Osteoblast (primary cell): ENCODE measurements around the gene FREM2. TPM values are rescaled to one million over a fixed set of nuclear protein-coding genes. Genes with fewer than 3 reads are reported as not detected.

Experiments
- DNase-seq: peaks from one replicate; pipeline ENCODE4 v3.0.0; 2011; ENCODE audit warnings: low spot score, mixed read lengths; ENCODE audit not compliant: insufficient read length; ENCODE audit errors: missing footprints
- H2AFZ ChIP-seq: 2 replicates; pipeline ENCODE4 v1.6.0; 2011; ENCODE audit warnings: mild to moderate bottlenecking, low read length
- H3K27ac ChIP-seq: 2 replicates; pipeline ENCODE4 v1.5.1; 2011; ENCODE audit warnings: mild to moderate bottlenecking, low read depth, low read length, moderate library complexity
- H3K27me3 ChIP-seq: 2 replicates; pipeline ENCODE4 v1.6.0; 2012; ENCODE audit warnings: mild to moderate bottlenecking, control low read depth, inconsistent platforms, low read length, moderate library complexity; ENCODE audit not compliant: insufficient read depth
- H3K36me3 ChIP-seq: 2 replicates; pipeline ENCODE4 v1.5.1; 2011; ENCODE audit warnings: mild to moderate bottlenecking, low read length, control low read depth, moderate library complexity; ENCODE audit not compliant: insufficient read depth
- H3K4me1 ChIP-seq: 2 replicates; pipeline ENCODE4 v1.5.1; 2011; ENCODE audit warnings: mild to moderate bottlenecking, low read length, control low read depth, moderate library complexity; ENCODE audit not compliant: insufficient read depth
- H3K4me2 ChIP-seq: 2 replicates; pipeline ENCODE4 v1.6.0; 2011; ENCODE audit warnings: mild to moderate bottlenecking, low read length; ENCODE audit not compliant: insufficient read depth
- H3K4me3 ChIP-seq: fragments of 200-600 bp; sonication (generic); 3 replicates; pipeline ENCODE4 v1.5.1; 2012; ENCODE audit warnings: mild to moderate bottlenecking, low read length, inconsistent platforms; ENCODE audit not compliant: insufficient read depth
- H3K79me2 ChIP-seq: 2 replicates; pipeline ENCODE4 v1.6.0; 2012; ENCODE audit warnings: mild to moderate bottlenecking, low read length, control low read depth, inconsistent platforms; ENCODE audit not compliant: insufficient read depth
- H3K9me3 ChIP-seq: 2 replicates; pipeline ENCODE4 v1.5.1; 2011; ENCODE audit warnings: low read depth, low read length, control low read depth
- H4K20me1 ChIP-seq: 2 replicates; pipeline ENCODE4 v1.6.0; 2012; ENCODE audit warnings: mild to moderate bottlenecking, low read length, control low read depth; ENCODE audit not compliant: insufficient read depth
- total RNA-seq: library from RNA; depleted of rRNA; stranded (reverse); fragments of >200 nt; gene quantifications from 2 replicates; pipeline ENCODE4 v1.2.3, GENCODE V29; 2012
- TF ChIP-seq, protein P1 (sequence below): IDR thresholded peaks from 2 replicates; pipeline ENCODE4 v1.5.1; 2011; ENCODE audit warnings: mild to moderate bottlenecking, low read depth, low read length, moderate library complexity; ENCODE audit errors: extremely low read depth

Gene FREM2
- total RNA-seq, 1 donor: not detected

DNA sequence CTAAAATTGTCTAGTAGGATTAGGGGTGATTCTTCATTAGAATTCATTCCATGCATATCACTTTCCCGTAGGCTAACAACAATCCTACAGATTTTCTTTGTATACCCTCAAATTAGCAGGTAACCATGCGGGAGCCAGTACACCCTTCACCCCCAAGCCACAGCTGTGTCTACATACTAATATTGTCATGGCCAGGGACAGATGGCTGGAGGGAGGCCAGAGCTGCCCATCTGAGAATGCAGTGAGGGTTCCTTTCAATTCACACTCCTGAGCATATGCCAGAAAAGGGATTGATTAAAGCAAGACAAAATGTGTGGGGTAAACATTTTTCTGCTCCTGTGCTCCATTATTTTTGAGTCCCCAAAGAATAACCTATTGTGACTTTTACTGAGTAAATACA lies 68.9 kb downstream of the FREM2 start:
- Histone ChIP-seq H3K4me1 (no peaks in the 10 kb centered on the region), H4K20me1 (no peaks in the 10 kb centered on the region), H3K4me2 (no peak overlapping the region), H3K36me3 (no peaks in the 10 kb centered on the region), H3K9me3 (no peaks in the 10 kb centered on the region), H3K79me2 (no peaks in the 10 kb centered on the region), H3K27me3 (no peaks in the 10 kb centered on the region), H2AFZ (no peak overlapping the region), H3K4me3 (no peak overlapping the region), H3K27ac (no peak overlapping the region)
- TF ChIP-seq, protein P1, sequence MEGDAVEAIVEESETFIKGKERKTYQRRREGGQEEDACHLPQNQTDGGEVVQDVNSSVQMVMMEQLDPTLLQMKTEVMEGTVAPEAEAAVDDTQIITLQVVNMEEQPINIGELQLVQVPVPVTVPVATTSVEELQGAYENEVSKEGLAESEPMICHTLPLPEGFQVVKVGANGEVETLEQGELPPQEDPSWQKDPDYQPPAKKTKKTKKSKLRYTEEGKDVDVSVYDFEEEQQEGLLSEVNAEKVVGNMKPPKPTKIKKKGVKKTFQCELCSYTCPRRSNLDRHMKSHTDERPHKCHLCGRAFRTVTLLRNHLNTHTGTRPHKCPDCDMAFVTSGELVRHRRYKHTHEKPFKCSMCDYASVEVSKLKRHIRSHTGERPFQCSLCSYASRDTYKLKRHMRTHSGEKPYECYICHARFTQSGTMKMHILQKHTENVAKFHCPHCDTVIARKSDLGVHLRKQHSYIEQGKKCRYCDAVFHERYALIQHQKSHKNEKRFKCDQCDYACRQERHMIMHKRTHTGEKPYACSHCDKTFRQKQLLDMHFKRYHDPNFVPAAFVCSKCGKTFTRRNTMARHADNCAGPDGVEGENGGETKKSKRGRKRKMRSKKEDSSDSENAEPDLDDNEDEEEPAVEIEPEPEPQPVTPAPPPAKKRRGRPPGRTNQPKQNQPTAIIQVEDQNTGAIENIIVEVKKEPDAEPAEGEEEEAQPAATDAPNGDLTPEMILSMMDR: no peak
- no peak for DNase-seq

DNA sequence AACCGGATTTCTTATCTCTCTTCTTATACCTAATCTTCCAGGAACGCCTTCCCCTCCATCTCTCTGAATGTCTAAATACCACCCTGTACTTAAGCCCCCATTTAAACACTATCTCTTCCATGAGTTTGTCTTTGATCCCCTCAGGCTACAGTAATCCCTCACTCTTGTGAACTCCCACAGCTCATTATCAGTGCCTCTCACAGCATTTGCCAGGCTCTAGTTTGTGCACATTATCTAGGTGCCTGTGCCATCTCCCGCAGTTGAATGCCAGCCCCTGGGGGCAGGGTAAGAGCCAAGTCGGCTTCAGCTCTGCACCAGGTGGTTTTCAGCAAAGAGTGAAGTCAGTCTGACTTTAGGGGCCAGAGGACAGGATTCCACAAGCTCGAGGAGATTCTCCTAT lies 71.4 kb downstream of the FREM2 start:
- H3K9me3 ChIP-seq: no peaks in the 10 kb centered on the region

DNA sequence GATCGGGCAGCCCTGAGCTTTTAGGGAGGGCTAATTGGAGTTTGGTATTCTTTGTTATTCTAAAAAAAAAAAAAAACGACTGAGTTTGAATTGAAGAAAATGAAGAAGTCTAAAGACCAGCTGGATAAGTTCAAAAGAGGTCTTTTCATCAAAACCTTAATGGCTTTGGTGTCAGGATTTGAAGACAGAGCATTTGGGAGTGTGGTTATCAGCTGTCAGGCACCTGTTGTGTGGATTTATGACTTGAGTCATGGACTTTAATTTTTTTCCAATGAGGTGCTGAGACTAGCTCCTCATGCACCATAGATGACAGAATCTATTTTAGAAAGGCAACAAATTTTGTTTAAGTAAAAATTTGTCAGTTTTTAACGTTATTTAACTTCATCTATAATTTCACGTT lies 72.5 kb downstream of the FREM2 start:
- H2AFZ ChIP-seq: no peak overlapping the region
- TF ChIP-seq, protein P1: no peak
- no peaks in the 10 kb centered on the region for H3K9me3 ChIP-seq
- H3K4me3 ChIP-seq: no peak overlapping the region
- no peaks in the 10 kb centered on the region for H4K20me1 ChIP-seq
- H3K36me3 ChIP-seq: no peaks in the 10 kb centered on the region
- DNase-seq: peak; percentile 18
- no peaks in the 10 kb centered on the region for H3K4me1 ChIP-seq
- H3K27ac ChIP-seq: no peak overlapping the region
- no peaks in the 10 kb centered on the region for H3K79me2 ChIP-seq
- H3K27me3 ChIP-seq: no peaks in the 10 kb centered on the region
- H3K4me2 ChIP-seq: no peak overlapping the region

More for the DNA sequence above, 71.4 kb downstream of the FREM2 start:
- Histone ChIP-seq H3K4me1 (no peaks in the 10 kb centered on the region), H4K20me1 (no peaks in the 10 kb centered on the region), H3K4me2 (no peak overlapping the region), H2AFZ (no peak overlapping the region), H3K27me3 (no peaks in the 10 kb centered on the region), H3K79me2 (no peaks in the 10 kb centered on the region), H3K4me3 (no peak overlapping the region), H3K36me3 (no peaks in the 10 kb centered on the region), H3K27ac (no peak overlapping the region)
- DNase-seq: no peak
- TF ChIP-seq, protein P1: no peak

DNA sequence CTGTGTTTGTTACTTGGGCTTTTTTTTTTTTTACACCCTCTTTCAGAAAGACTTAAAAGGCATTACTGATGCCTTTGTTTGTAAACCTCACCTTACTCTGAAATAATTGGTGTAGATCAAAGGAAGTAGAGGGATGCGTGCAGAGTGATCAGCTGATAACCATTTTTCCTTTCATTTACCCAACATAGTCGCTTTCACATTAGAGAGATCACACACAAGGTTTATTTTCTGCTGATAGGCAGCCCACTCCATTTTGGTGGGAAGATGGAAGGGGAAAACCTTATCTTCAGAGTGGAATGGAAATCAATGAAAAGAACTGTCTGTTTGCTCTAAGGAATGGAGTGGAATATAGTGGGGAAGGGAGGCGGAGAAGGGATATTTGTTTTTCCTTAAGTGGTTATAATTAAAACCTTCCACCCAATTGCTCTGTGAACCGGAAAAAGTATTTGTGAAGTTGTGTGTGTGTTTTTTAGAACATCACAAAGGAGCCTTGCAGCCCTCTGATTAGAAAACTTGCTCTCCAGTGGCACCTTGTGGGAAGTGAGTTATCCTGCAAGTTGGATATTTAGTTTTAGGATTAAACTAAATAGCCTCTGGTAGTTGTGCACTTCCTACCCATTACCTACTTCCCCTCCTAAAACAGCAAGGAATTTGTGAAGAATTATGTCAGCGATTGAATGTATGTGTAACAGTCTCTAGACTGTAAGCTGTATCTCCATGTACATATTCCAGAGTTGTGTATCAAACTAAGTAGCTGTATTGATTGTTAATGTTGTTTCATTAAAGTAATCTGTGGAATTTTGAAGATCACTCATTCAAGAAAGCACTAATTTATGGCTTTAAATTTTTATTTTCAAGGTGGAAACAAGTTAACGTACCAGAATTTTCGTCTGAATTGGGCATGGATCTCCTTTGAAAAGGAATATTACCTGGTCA lies 76.8 kb downstream of the FREM2 start:
- Histone ChIP-seq H3K36me3 (no peaks in the 10 kb centered on the region), H3K9me3 (no peaks in the 10 kb centered on the region), H4K20me1 (no peaks in the 10 kb centered on the region), H3K4me3 (no peak overlapping the region), H3K79me2 (no peaks in the 10 kb centered on the region), H3K4me2 (no peak overlapping the region), H3K27me3 (no peaks in the 10 kb centered on the region), H3K27ac (no peak overlapping the region), H3K4me1 (no peaks in the 10 kb centered on the region), H2AFZ (no peak overlapping the region)
- DNase-seq: peak; percentile 44
- TF ChIP-seq, protein P1: peak; percentile 59
